ENCODE results near the gene FOXA3.

- TF ChIP-seq CTCF (IDR thresholded peaks at IDR 0.05; ENCODE audit: borderline replicate concordance, extremely low read depth, low read length, poor library complexity, severe bottlenecking) (no peak), EZH2 (IDR thresholded peaks at IDR 0.05; ENCODE audit: borderline replicate concordance, low read depth, low read length, severe bottlenecking) (no peak)
These were observed 2.5 kb downstream of the FOXA3 start for GRCh38 chr19:45866400-45867176.
